Effector memory CD8-positive, alpha-beta T cell (primary cell): Measurements from ENCODE around the gene ZBTB7C.

Experiments used
- ATAC-seq: fragments of 150-1000 bp; cut with Tn5 transposase; replicated peaks from 2 replicates; pipeline ENCODE4 v1.10.0; 2021; ENCODE audit warnings: mild to moderate bottlenecking, moderate library complexity
- DNase-seq, 3 experiments: peaks; one replicate each; pipeline ENCODE4 v3.0.0; 2021
- H3K27ac Mint-ChIP-seq, 2 donors: one replicate each; pipeline ENCODE4 v1.8.0; 2022; ENCODE audit warnings: mild to moderate bottlenecking in 2 of 2, mixed read lengths in 2 of 2, moderate library complexity in 2 of 2
- H3K27me3 Mint-ChIP-seq, 2 donors: one replicate each; pipeline ENCODE4 v1.8.0; 2022; ENCODE audit warnings: mixed read lengths in 2 of 2
- H3K36me3 Mint-ChIP-seq: one replicate; pipeline ENCODE4 v1.8.0; 2022; ENCODE audit warnings: mild to moderate bottlenecking, moderate library complexity, mixed read lengths; ENCODE audit not compliant: insufficient read depth
- H3K4me1 Mint-ChIP-seq, 2 donors: one replicate each; pipeline ENCODE4 v1.8.0; 2022; ENCODE audit warnings: low read depth in 2 of 2, mixed read lengths in 2 of 2
- H3K4me3 Mint-ChIP-seq, 2 donors: one replicate each; pipeline ENCODE4 v1.8.0; 2022; ENCODE audit warnings: mild to moderate bottlenecking in 2 of 2, mixed read lengths in 2 of 2, moderate library complexity in 2 of 2
- H3K9me3 Mint-ChIP-seq, 2 donors: one replicate each; pipeline ENCODE4 v1.8.0; 2022; ENCODE audit warnings: mixed read lengths in 2 of 2

The ZBTB7C gene

DNA sequence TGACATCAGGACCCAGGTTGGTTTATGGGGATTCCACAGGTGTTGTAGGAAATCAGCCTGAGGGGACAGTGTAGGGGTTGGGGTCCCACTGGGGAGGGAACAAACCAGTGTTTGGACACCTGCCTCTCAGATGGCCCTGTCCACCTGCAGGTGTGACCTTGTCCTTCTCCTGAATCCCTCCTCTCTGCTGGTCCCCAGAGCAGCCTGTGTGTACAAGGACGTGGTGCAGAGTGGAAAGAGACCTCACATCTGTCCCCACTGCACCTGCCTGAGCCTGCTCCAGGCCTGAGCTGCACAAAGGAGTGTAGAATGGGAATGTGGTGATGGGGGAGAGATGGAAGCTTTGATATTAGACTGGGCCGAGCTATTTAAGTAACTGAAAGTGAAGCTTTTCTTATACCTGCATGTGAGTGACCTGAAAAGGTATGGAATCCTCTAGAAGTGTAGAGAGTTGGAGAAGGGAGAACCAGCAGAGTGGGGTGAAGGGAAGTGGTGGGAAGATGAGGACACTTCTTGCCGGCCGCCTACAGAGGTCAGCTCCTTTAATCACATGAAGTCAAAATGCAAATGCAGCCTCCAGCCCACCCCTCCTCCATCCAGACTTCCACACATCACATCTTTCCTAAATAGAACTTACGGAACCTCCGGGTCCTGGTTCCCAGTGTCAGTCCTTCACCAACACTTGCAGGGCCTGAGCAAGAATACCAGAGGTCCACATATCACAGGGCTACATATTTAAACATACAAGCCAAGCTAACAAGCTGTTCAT lies 389.4 kb downstream of the ZBTB7C start:
- no peaks in the 10 kb centered on the region for H3K4me1 Mint-ChIP-seq
- H3K9me3 Mint-ChIP-seq: no peaks in the 10 kb centered on the region
- DNase-seq (no peak), ATAC-seq (no peak)
- no peak overlapping the region for H3K4me3 Mint-ChIP-seq
- peaks cover 40 to 79% of the 10 kb centered on the region in 2 donors for H3K27me3 Mint-ChIP-seq
- no peaks in the 10 kb centered on the region for H3K36me3 Mint-ChIP-seq
- no peak overlapping the region for H3K27ac Mint-ChIP-seq

- Mint-ChIP-seq H3K27me3 (peaks cover 34 to 70% of the 10 kb centered on the region in 2 donors), H3K9me3 (no peaks in the 10 kb centered on the region), H3K27ac (no peak overlapping the region), H3K4me3 (no peak overlapping the region), H3K4me1 (no peaks in the 10 kb centered on the region), H3K36me3 (no peaks in the 10 kb centered on the region)
- DNase-seq (no peak), ATAC-seq (no peak)
Observed at GRCh38 chr18:48018851-48019250, 390.3 kb downstream of the ZBTB7C start.

DNA sequence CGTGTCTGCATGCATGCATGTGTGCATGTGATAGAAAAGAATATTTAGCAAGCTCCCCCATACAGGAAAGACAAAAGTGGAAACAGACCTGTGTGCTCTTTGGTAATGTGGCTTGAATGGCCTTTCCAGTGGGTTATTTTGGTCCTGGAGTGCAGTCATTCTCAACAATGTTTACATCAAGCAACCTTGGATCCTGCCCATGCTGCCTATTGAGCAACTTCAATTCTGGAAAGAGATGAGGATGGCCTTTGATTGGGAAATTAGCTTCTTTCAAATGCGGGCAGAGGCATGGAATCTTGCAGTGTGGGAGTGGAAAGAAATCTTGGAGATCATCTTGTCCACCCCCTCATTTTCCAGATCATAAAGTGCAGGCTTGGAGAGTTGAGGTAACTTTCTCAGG lies 391.5 kb downstream of the ZBTB7C start:
- Mint-ChIP-seq H3K27ac (no peak overlapping the region), H3K4me3 (no peak overlapping the region), H3K4me1 (no peaks in the 10 kb centered on the region), H3K9me3 (no peaks in the 10 kb centered on the region), H3K27me3 (peaks cover 32 to 58% of the 10 kb centered on the region in 2 donors), H3K36me3 (no peaks in the 10 kb centered on the region)
- no peak for DNase-seq
- ATAC-seq: no peak

- no peaks in the 10 kb centered on the region for H3K36me3 Mint-ChIP-seq
- peaks cover 37 to 49% of the 10 kb centered on the region in 2 donors for H3K27me3 Mint-ChIP-seq
- no peak overlapping the region for H3K4me3 Mint-ChIP-seq
- no peaks in the 10 kb centered on the region for H3K9me3 Mint-ChIP-seq
- H3K4me1 Mint-ChIP-seq: peaks cover 3 to 4% of the 10 kb centered on the region in 2 donors
- no peak for ATAC-seq
- DNase-seq: no peak
- no peak overlapping the region for H3K27ac Mint-ChIP-seq
Observed at GRCh38 chr18:48013162-48013561, 396.0 kb downstream of the ZBTB7C start.

GRCh38 chr18:48011926-48012465 lies 397.2 kb downstream of the ZBTB7C start:
- Mint-ChIP-seq H3K9me3 (no peaks in the 10 kb centered on the region), H3K27ac (peak overlapping the region in 1 of 2 donors; percentile 23), H3K4me1 (peaks cover 3 to 8% of the 10 kb centered on the region in 2 donors), H3K27me3 (peaks cover 38 to 46% of the 10 kb centered on the region in 2 donors), H3K36me3 (no peaks in the 10 kb centered on the region), H3K4me3 (no peak overlapping the region)
- ATAC-seq (no peak), DNase-seq (no peak)

GRCh38 chr18:48010264-48010663 lies 398.9 kb downstream of the ZBTB7C start:
- H3K4me3 Mint-ChIP-seq: no peak overlapping the region
- H3K9me3 Mint-ChIP-seq: no peaks in the 10 kb centered on the region
- ATAC-seq (no peak), DNase-seq (no peak)
- peaks cover 44 to 45% of the 10 kb centered on the region in 2 donors for H3K27me3 Mint-ChIP-seq
- no peak overlapping the region for H3K27ac Mint-ChIP-seq
- peaks cover 3 to 8% of the 10 kb centered on the region in 2 donors for H3K4me1 Mint-ChIP-seq
- H3K36me3 Mint-ChIP-seq: no peaks in the 10 kb centered on the region

GRCh38 chr18:48009116-48009745 lies 400.0 kb downstream of the ZBTB7C start:
- peaks cover 3 to 8% of the 10 kb centered on the region in 2 donors for H3K4me1 Mint-ChIP-seq
- H3K4me3 Mint-ChIP-seq: peak overlapping the region; percentile 71 to 74
- ATAC-seq (no peak), DNase-seq (no peak)
- peaks cover 44 to 45% of the 10 kb centered on the region in 2 donors for H3K27me3 Mint-ChIP-seq
- H3K9me3 Mint-ChIP-seq: no peaks in the 10 kb centered on the region
- no peaks in the 10 kb centered on the region for H3K36me3 Mint-ChIP-seq
- no peak overlapping the region for H3K27ac Mint-ChIP-seq

- DNase-seq (peak in 2 of 3 experiments; percentile 11 to 15), ATAC-seq (peak; percentile 82)
- Mint-ChIP-seq H3K36me3 (no peaks in the 10 kb centered on the region), H3K4me3 (peak overlapping the region; percentile 71 to 74), H3K27me3 (peaks cover 40 to 45% of the 10 kb centered on the region in 2 donors), H3K9me3 (no peaks in the 10 kb centered on the region), H3K4me1 (peaks cover 3 to 8% of the 10 kb centered on the region in 2 donors), H3K27ac (no peak overlapping the region)
Observed at GRCh38 chr18:48007955-48008701, 401.1 kb downstream of the ZBTB7C start.

GRCh38 chr18:48007381-48007780 lies 401.8 kb downstream of the ZBTB7C start:
- Mint-ChIP-seq H3K4me1 (peaks cover 3 to 8% of the 10 kb centered on the region in 2 donors), H3K36me3 (no peaks in the 10 kb centered on the region), H3K9me3 (no peaks in the 10 kb centered on the region), H3K27me3 (peaks cover 35 to 45% of the 10 kb centered on the region in 2 donors), H3K4me3 (peak overlapping the region; percentile 71 to 74), H3K27ac (no peak overlapping the region)
- DNase-seq: no peak
- no peak for ATAC-seq

GRCh38 chr18:48006415-48007175 lies 402.6 kb downstream of the ZBTB7C start:
- Mint-ChIP-seq H3K36me3 (no peaks in the 10 kb centered on the region), H3K4me3 (peak overlapping the region; percentile 18 to 65), H3K27ac (no peak overlapping the region), H3K4me1 (peaks cover 3 to 8% of the 10 kb centered on the region in 2 donors), H3K9me3 (no peaks in the 10 kb centered on the region), H3K27me3 (peaks cover 30 to 37% of the 10 kb centered on the region in 2 donors)
- no peak for DNase-seq
- ATAC-seq: no peak

- H3K27me3 Mint-ChIP-seq: peaks cover 20 to 24% of the 10 kb centered on the region in 2 donors
- no peak for DNase-seq
- H3K4me1 Mint-ChIP-seq: peaks cover 3 to 8% of the 10 kb centered on the region in 2 donors
- no peak for ATAC-seq
- no peak overlapping the region for H3K27ac Mint-ChIP-seq
- no peaks in the 10 kb centered on the region for H3K36me3 Mint-ChIP-seq
- H3K4me3 Mint-ChIP-seq: no peak overlapping the region
- no peaks in the 10 kb centered on the region for H3K9me3 Mint-ChIP-seq
Observed at GRCh38 chr18:48004577-48004976, 404.6 kb downstream of the ZBTB7C start.

DNA sequence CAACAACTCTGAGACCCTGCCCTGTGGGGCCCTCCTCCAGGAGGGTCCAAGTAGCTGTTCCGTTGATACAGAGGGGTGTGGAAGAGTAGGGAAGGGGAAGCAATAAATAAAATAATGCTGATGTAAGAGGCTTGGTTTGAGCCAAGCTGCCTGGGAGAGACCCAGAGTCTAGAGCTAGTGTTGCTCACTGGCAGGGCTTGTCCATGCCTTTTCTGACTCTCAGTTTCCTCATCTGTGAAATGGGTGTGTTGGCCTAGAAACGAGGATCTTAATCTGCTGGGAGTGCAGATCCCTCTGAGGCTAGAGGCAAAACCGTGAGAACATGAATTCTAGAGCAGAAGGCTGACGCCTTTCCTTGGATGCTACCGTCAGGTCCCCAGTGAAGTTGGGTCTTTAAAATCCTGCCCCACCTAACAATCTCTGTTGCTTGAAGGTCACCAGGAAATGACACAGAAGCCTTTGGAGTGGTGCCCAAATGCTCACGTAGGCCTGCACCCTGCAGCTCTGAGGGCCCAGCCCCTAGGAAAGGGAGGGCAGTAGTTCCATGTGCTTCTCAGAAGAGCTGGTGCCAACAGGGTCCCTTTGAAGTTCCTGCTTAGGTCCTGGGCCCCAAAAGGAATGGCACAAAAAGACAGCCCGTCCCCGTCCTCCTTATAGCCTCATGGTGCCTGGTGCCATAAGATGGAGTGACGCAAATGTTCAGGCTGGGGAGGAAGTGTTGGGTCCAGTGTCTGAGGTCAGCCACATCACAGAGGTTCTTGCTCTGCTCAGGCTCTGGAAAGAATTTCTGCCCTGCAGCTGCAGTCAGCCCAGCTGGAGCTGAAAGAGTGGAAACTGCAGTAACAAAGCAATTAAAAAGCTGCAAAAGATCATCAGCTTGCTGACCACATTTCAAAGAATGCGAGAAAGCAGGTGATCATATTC lies 405.5 kb downstream of the ZBTB7C start:
- Mint-ChIP-seq H3K9me3 (no peaks in the 10 kb centered on the region), H3K4me1 (peaks cover 3 to 4% of the 10 kb centered on the region in 2 donors), H3K27me3 (peaks cover 11 to 16% of the 10 kb centered on the region in 2 donors), H3K4me3 (no peak overlapping the region), H3K27ac (no peak overlapping the region), H3K36me3 (no peaks in the 10 kb centered on the region)
- no peak for ATAC-seq
- no peak for DNase-seq
